Panc1 (cell line): ENCODE measurements around the gene SPOCK1. TPM values are rescaled to one million over a fixed set of nuclear protein-coding genes. Genes with fewer than 3 reads are reported as not detected.

Source experiments
- ATAC-seq: fragments of 200-7000 bp; cut with Tn5 transposase; 2 replicates; pipeline ENCODE4 v1.9.1; 2020; ENCODE audit warnings: mild to moderate bottlenecking, moderate library complexity
- BruUV-seq: library from RNA; stranded (reverse); fragments of 400-500 nt; replicated peaks from 2 replicates; lab custom pipeline; 2021; lab: Mats Ljungman, UMichigan
- CTCF ChIA-PET: fragments of 300-600 bp; sonication (Branson Sonifier 250); formaldehyde crosslinking; loops from one replicate; lab custom pipeline; 2022; ENCODE audit warnings: antibody characterized with exemption; lab: Charles Lee
- POLR2A ChIA-PET: fragments of 300-600 bp; sonication (Branson Sonifier 250); formaldehyde crosslinking; loops from one replicate; lab custom pipeline; 2022; ENCODE audit warnings: antibody characterized with exemption; lab: Charles Lee
- DNase-seq: peaks from one replicate; pipeline ENCODE4 v3.0.0-alpha.2; 2010; ENCODE audit warnings: low read depth, low spot score
- H3K27ac ChIP-seq: 2 replicates; pipeline ENCODE4 v1.5.1; 2011; ENCODE audit warnings: mild to moderate bottlenecking, low read length, inconsistent platforms
- H3K27me3 ChIP-seq: fragments of 200-500 bp; sonication (Bioruptor generic); 2 replicates; pipeline ENCODE4 v1.6.0; 2014; ENCODE audit warnings: low read length, inconsistent platforms; ENCODE audit not compliant: control insufficient read depth, insufficient read depth
- H3K36me3 ChIP-seq: fragments of 200-500 bp; sonication (Bioruptor generic); 2 replicates; pipeline ENCODE4 v1.5.1; 2014; ENCODE audit warnings: inconsistent platforms, mild to moderate bottlenecking, low read length, moderate library complexity; ENCODE audit not compliant: control insufficient read depth, insufficient read depth
- H3K4me1 ChIP-seq: 2 replicates; pipeline ENCODE4 v1.5.1; 2011; ENCODE audit warnings: inconsistent platforms, mild to moderate bottlenecking, low read length, moderate library complexity; ENCODE audit not compliant: control insufficient read depth, insufficient read depth
- H3K4me3 ChIP-seq, 2 experiments: 2 replicates each; pipeline ENCODE4 v1.5.1; 2011 to 2012; ENCODE audit warnings: low read depth in 2 of 2, low read length in 2 of 2, mild to moderate bottlenecking in 2 of 2, inconsistent platforms in 1 of 2, moderate library complexity in 1 of 2
- H3K9me3 ChIP-seq: fragments of 200-500 bp; sonication (Bioruptor generic); 2 replicates; pipeline ENCODE4 v1.5.1; 2014; ENCODE audit warnings: low read depth, mild to moderate bottlenecking, inconsistent platforms, low read length, moderate library complexity; ENCODE audit not compliant: control insufficient read depth, insufficient read depth
- POLR2AphosphoS5 ChIP-seq: IDR thresholded peaks from 2 replicates; pipeline ENCODE4 v1.6.1; 2012; ENCODE audit warnings: mild to moderate bottlenecking, low read depth, low read length, moderate library complexity
- REST ChIP-seq, 2 experiments: IDR thresholded peaks; 2 replicates each; pipeline ENCODE4 v1.6.1; 2011 to 2012; ENCODE audit warnings: low read depth in 2 of 2, control low read depth in 1 of 2, low read length in 1 of 2, mild to moderate bottlenecking in 1 of 2, moderate library complexity in 1 of 2; ENCODE audit not compliant: insufficient read depth in 1 of 2
- SIN3A ChIP-seq: IDR thresholded peaks from 2 replicates; pipeline ENCODE4 v1.6.1; 2012; ENCODE audit warnings: low read depth, mild to moderate bottlenecking, low read length, moderate library complexity, borderline replicate concordance; ENCODE audit not compliant: insufficient read depth
- TCF7L2 ChIP-seq: IDR thresholded peaks from 2 replicates; pipeline ENCODE4 v1.6.1; 2011; ENCODE audit warnings: mild to moderate bottlenecking, low read depth, low read length, inconsistent platforms
- in situ Hi-C: cut with HindIII; loops from 2 replicates; pipeline ENCODE4 v1.10.0; 2016; ENCODE audit warnings: low sequenced_read_pairs, low pct_unique_long_range_greater_than_20kb
- intact Hi-C: fragments of 100-400 bp; cut with micrococcal nuclease; formaldehyde crosslinking; loops from one replicate; pipeline ENCODE4 v1.10.0; 2022; ENCODE audit not compliant: unreplicated experiment
- total RNA-seq: library from RNA; stranded (reverse); gene quantifications from one replicate; pipeline ENCODE4 v1.2.1, GENCODE V29; 2021; ENCODE audit not compliant: unreplicated experiment
- TF ChIP-seq, protein P1 (sequence below): fragments of 450-650 bp; IDR thresholded peaks from 2 replicates; pipeline ENCODE4 v1.5.1; 2017; ENCODE audit warnings: mild to moderate bottlenecking

SPOCK1 gene
- total RNA-seq, 1 experiment from 2014 or later = 15.6 TPM

DNA sequence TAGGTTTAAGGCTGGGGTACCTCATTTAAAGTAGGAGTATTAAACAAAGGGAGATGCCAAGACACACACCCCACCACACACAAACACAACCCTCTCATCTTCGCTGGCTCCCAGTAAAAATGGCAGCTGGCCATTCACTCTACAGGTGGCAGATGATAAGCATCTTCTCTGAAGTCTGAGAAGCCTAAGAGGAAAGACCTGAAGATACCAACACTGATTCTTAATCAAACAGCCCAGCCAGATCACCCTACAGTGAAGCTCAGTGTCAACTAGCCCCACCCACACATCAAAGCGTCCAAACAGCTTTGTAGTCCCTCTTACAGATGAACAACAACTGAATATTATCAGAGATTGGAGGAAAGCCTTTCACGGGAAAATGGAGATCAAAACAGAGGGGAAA lies 59.5 kb downstream of the SPOCK1 start:
- ATAC-seq (no peak), DNase-seq (no peak)
- POLR2A ChIA-PET = interaction anchor here (0.6 kb wide), 1 partner anchor 117 kb away, joined by 7 read pairs; no protein-coding TSS in a partner anchor
- Histone ChIP-seq H3K27ac (no peak overlapping the region), H3K4me1 (no peaks in the 10 kb centered on the region), H3K9me3 (no peaks in the 10 kb centered on the region), H3K27me3 (no peaks in the 10 kb centered on the region), H3K4me3 (no peak overlapping the region), H3K36me3 (no peaks in the 10 kb centered on the region)
- TF ChIP-seq REST (IDR thresholded peaks at IDR 0.05; ENCODE audit: insufficient read depth in 1 of 2, low read depth in 2 of 2, low read length in 1 of 2) (no peak), POLR2AphosphoS5 (no peak), SIN3A (no peak), TCF7L2 (no peak)
- TF ChIP-seq, protein P1, sequence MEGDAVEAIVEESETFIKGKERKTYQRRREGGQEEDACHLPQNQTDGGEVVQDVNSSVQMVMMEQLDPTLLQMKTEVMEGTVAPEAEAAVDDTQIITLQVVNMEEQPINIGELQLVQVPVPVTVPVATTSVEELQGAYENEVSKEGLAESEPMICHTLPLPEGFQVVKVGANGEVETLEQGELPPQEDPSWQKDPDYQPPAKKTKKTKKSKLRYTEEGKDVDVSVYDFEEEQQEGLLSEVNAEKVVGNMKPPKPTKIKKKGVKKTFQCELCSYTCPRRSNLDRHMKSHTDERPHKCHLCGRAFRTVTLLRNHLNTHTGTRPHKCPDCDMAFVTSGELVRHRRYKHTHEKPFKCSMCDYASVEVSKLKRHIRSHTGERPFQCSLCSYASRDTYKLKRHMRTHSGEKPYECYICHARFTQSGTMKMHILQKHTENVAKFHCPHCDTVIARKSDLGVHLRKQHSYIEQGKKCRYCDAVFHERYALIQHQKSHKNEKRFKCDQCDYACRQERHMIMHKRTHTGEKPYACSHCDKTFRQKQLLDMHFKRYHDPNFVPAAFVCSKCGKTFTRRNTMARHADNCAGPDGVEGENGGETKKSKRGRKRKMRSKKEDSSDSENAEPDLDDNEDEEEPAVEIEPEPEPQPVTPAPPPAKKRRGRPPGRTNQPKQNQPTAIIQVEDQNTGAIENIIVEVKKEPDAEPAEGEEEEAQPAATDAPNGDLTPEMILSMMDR = no peak
- no TSS peak for BruUV-seq
- intact Hi-C loops (no loop called here), in situ Hi-C loops (no loop called here)
- CTCF ChIA-PET = no interaction called here

- Histone ChIP-seq H3K27me3 (no peaks in the 10 kb centered on the region), H3K27ac (no peak overlapping the region), H3K36me3 (no peaks in the 10 kb centered on the region), H3K9me3 (no peaks in the 10 kb centered on the region), H3K4me1 (no peaks in the 10 kb centered on the region), H3K4me3 (no peak overlapping the region)
- TF ChIP-seq REST (IDR thresholded peaks at IDR 0.05; ENCODE audit: insufficient read depth in 1 of 2, low read depth in 2 of 2, low read length in 1 of 2) = no peak
- TF ChIP-seq, protein P1 = no peak
- TF ChIP-seq SIN3A = no peak
- TF ChIP-seq TCF7L2 = no peak
- no peak for TF ChIP-seq POLR2AphosphoS5
- DNase-seq = no peak
- ChIA-PET POLR2A (no interaction called here), CTCF (no interaction called here)
- intact Hi-C loops (no loop called here), in situ Hi-C loops (no loop called here)
- no peak for ATAC-seq
- no TSS peak for BruUV-seq
Measured at GRCh38 chr5:137438932-137439331, 60.2 kb downstream of the SPOCK1 start.
